ENCODE data around the gene SDK1.

Gene SDK1

DNA sequence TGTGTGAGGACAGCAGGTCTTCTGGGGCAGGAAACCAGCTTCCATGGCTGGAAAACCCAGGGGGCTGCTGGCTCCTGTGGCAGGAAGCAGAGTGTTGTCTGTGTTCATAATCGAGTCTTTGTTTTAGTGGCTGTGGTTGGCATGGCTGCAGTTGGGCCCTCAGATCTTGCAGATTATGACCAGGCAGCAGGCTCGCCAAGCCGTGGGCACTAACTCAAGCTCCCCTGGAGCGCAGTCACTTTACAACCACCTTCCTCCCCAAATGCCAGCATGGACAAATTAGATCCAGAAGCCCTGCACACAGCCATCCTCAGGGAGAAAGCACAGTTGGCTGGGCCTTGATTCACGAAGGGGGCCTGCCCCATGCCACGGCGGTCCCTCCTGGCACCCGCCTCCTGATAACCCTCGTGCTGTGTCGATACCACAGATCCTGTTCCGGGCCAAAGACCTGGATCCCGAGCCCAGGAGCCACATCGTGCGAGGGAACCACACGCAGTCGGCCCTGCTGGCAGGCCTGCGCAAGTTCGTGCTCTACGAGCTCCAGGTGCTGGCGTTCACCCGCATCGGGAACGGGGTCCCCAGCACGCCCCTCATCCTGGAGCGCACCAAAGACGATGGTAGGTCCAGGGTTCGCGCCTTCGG lies 828.5 kb downstream of the SDK1 start:
- no peak for DNase-seq

GRCh38 chr7:4131063-4131462 lies 830.0 kb downstream of the SDK1 start:
- DNase-seq, result no peak

- no peak for DNase-seq
Observed at GRCh38 chr7:4132221-4132620, 831.2 kb downstream of the SDK1 start.

GRCh38 chr7:4133491-4134044 lies 832.5 kb downstream of the SDK1 start:
- DNase-seq, result no peak

GRCh38 chr7:4134204-4134603 lies 833.2 kb downstream of the SDK1 start:
- DNase-seq, result no peak

- no peak for DNase-seq
Observed at GRCh38 chr7:4134631-4135030, 833.6 kb downstream of the SDK1 start.

DNA sequence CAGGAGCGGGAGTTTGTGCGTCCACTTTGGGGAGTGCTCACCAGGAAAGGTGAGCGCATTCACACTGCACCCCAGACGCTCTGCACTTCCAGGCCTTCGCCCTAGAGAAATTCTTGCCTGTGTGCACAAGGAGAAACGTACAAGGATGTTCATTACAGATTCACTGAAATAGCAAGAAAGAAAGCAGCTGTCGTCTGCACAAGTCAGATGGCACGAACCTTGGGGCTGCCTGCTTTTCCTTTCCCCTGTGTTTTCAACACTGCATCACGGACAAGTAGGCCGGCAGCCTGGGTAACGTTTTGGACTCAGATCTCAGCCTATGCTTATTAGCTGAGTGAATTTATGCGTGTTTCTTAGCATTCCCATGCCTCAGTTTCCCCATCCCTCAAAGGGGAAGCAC lies 834.2 kb downstream of the SDK1 start:
- no peak for DNase-seq

- no peak for DNase-seq
Observed at GRCh38 chr7:4136036-4136435, 835.0 kb downstream of the SDK1 start.

DNA sequence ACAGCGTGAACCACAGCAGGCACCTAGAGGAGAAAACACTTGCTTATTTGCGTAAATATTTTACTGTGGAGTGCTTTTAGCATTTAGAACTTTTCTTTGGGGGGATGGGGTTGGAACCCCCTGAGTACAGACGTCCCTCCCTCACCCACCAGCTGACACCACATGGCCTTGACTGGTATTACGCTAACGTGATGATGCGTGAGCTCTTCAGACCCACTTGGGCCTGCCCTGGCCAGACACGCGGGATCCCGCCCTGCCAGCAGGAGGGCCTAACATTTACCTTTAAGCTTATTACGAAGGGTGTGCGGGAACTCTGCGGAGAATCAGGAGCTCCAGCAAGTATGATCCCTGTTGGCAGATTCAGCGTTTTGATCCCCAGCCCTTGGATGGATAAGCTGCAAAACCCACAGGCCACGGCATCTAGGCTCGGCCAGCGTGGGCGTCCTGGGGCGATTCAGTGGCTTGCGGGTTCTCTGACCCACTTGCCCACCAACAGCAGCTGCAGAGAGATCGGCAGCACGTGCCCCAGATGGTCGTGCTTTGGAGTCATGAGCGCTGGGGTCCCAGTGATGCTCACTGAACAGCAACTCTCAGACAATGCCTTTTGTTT lies 835.6 kb downstream of the SDK1 start:
- no peak for DNase-seq

GRCh38 chr7:4137552-4137951 lies 836.5 kb downstream of the SDK1 start:
- no peak for DNase-seq

DNA sequence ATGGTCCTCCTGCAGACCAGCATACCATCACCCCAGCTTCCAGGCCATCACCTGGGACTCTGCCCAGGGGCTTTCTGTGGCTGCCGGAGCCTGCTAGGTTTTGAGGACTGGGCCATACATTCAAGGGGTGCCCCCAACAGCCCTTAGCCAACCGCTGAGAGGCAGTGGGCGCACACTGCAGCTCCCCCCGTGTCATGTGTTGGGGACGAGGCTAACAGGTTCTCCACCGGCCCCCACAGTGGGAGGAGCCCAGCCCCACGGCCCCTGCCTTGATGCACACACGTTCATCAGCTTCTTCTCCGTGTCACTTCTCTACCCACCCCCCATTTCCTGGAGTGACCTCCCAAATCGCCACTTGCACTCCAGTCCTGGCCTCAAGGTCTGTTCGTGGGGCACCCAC lies 837.8 kb downstream of the SDK1 start:
- DNase-seq, result no peak

GRCh38 chr7:4139656-4140625 lies 838.9 kb downstream of the SDK1 start:
- no peak for DNase-seq

DNA sequence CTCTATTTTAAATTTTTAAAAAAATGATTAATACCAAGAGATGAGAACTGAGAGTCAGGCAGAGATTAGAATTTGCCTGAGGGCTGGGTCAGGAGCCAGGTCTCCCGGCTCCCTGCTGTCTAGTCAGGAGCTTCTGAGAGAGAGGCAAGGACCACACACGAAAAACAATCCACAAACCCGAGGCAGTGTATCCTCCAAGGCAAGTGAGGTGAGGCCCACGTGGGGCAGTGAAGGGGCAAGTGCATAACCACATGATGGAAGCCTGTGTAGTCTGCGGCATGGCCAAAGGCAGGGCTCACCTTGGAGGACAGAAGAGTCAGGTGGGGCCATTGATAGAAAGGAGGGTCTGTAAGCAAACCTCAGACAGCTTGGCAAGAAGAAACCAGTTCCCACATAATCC lies 839.9 kb downstream of the SDK1 start:
- no peak for DNase-seq

GRCh38 chr7:4143006-4143405 lies 842.0 kb downstream of the SDK1 start:
- DNase-seq, result no peak

DNA sequence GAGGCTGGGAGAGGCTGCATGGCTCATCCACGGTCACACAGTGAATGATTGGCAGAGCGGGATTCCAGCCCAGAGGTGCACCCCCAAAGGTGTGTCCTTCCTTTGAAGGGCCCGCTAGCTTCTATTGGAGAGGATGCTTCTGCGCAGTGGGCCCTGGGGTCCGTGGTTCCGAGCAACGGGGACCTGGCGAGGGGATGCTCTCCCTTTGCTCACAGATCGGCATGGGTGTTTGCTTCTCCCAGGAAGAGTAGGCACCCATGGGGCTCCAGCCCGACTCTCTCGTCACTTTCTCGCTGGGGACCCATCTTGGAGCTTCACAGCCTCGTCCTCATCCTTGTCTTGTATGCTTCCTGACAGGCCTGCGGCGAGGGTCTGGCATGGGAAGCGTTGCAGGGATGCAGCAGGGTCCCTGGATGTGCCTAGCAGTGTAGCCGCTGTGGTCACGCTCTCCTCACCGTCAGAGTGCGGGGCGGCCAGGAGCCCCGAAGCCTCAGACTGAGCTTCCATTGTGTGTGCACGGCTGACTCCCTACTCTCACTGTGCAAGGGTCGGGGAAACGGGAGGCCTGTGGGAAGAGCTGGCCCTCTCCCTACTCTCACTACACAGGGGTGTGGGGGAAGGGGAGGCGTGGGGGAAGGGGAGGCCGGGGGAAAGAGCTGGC lies 842.6 kb downstream of the SDK1 start:
- no peak for DNase-seq

GRCh38 chr7:4144172-4144701 lies 843.2 kb downstream of the SDK1 start:
- DNase-seq, result no peak

GRCh38 chr7:4144811-4145510 lies 843.9 kb downstream of the SDK1 start:
- DNase-seq, result no peak

- DNase-seq, result no peak
Observed at GRCh38 chr7:4145576-4145975, 844.5 kb downstream of the SDK1 start.

DNA sequence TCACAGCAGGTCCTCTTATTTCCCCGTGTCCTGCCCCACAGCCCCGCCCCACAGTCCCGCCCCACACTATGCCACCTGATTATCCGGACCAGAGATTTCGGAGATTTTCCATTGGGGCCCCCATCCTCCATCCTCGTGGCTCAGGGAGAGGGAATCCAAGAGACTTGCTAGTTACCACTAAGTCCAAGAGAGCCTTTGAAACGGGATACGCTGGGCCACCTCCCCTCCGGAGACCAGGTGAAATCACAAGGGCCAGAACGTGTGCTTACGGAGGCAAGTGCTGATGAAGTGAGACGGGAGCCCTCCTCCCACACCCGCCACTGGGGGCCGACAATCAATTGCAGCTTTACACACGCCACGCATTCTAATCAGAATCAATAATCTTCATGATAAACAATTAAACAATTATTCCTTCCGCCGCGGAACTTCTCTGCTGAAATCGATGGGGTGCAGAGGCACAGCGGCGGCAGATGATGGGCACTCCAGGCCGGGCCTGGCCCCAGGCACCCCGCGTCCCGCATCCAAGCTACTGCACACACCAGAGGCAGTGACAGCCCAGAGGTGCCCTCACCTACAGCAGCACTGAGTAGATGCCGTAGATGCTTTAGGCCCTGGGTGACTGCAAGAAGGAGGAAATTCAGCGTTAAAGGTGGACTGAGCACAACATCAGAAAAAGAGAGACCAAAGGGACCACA lies 847.0 kb downstream of the SDK1 start:
- no peak for DNase-seq

DNA sequence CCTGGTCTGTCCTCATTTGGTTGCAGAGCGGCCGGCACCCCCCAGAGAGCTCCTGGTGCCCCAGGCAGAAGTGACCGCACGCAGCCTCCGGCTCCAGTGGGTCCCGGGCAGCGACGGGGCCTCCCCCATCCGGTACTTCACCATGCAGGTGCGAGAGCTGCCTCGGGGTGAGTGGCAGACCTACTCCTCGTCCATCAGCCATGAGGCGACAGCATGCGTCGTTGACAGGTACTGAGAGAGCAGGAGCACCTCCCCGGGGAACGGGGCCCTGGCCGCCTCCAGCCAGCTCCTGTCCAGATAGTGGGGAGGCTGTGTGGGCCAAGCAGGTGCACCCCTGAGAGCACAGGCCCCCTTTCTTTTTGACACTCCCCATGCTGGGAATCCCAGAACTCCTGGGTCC lies 848.2 kb downstream of the SDK1 start:
- no peak for DNase-seq

GRCh38 chr7:4149645-4150044 lies 848.6 kb downstream of the SDK1 start:
- DNase-seq, result no peak

DNA sequence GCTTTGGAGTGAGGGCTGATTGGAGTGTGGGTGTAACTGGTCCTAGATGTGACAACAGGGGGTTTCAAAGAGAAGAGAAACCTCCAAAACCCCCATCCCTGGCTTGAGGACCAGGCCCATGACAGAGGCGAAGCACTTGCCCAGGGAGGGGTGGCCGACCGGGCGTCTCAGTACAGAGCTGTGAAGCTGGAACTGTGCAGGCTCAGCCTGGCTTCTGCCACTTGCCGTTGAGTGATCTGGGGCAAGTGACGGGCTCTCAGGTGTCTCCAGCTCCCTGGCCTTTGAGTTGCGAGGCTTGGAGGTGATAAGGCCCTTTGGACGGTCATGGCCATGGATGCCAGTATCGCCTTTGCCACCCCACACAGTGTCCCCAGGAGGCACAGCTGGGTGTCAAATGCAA lies 849.7 kb downstream of the SDK1 start:
- no peak for DNase-seq

Data from NCI-H2081 treated with DMSO at 0.1 percent for 48 hours (cell line).